Stimulated activated CD4-positive, alpha-beta T cell treated with anti-CD3 and anti-CD28 coated beads, Interleukin-2, amount 100 ng/mL, for 24 hours (primary cell): Measurements from ENCODE around the gene C10orf120.

Source experiments
- DNase-seq, 2 donors: peaks; one replicate each; pipeline ENCODE4 v3.0.0-alpha.2; 2020

C10orf120 gene

DNA sequence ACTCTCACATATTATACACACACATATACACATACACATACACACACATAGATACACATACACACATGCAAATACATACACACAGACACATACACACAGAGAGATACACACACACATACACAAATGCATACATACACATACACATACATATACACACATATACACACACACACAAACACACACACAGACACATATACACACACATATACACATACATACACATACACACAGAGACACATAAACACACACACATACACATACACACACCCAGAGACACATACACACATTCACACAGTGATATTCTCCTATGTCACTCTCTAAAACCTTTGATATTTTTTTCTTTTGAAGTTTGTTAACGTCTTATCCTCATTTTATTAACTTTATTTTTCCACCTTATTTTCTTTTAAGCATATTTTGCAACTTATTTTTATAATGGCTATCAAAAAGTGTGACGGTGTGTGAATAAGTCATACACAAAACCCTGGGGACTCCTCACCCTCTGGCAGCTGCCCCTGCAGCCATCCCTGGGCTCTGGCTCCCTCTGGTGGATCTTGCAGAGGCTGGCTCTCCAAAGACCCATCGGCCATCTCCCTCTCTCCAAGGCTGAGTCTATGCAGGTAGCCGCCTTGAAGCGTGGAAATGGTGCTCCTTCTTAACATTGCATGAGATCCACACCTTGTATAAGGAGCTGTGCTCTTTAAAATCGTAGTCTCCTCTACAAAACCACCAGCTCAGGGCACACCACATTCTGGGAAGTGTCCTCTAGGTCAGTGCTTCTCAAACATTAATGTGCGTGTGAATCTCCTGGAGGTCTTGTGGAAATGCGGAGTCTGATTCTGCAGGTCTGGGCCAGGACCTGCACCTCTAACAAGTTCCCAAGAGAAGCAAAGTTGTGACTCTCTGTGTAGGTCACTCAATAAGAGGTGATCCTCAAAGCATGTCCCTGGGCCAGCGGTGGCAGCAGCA lies 4.1 kb upstream of the C10orf120 start:
- DNase-seq, result peak; percentile 52 to 68

DNA sequence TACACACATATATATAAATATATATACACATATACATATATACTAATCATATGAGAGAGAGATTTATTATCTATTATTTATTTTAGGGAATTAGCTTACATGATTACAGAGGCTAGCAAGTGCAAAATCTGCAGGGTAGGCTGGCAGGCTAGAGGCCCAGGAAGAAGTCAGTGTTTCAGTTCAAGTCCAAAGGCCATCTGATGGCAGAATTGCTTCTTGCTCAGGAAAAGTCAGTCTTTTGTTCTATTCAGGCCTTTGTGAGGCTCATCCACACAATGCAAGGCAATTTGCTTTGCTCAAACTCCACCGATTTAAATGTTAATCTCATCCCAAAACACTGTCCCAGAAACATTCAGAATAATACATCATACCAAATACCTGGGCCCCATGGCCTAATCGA lies 2.6 kb upstream of the C10orf120 start:
- DNase-seq, result no peak

DNA sequence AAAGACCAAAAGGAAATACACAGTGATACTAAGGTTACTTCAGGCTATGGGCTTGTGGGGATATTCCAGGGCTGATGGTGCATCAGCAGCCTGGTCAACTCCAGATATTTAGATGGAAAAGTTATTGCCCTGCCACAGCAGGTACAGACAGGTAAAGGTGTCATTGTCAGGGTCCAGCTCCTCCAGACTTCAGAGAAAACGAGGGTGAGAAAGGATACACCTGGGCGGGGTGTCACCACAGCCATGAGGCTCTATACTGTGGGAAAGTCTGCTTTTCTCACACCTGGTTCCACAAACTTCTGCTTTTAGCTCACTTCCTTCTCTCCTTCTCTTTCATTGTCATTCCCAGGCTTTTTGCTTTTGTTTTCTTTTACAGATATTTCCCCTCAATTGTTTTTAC lies 2.0 kb upstream of the C10orf120 start:
- DNase-seq, result no peak

DNA sequence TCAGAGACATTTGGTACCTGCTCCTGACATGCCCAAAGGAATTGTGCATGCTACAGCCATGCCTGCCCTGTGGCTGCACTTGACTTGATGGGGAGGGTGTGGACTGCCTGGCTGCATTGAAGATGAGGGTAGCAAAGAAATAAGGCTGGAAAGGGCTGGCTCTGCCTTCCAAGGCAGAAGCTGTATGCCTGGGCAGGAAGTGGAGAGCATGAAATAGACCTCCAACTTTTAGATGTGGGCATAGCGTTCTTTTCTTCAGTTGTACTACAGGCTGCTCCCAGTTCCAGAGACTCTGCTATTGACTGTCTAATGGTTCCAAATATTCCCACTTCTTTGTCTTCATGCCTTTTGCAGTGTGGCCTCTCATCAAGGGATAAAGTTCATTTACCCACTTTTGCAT lies 3.0 kb downstream of the C10orf120 start:
- DNase-seq, result no peak

DNA sequence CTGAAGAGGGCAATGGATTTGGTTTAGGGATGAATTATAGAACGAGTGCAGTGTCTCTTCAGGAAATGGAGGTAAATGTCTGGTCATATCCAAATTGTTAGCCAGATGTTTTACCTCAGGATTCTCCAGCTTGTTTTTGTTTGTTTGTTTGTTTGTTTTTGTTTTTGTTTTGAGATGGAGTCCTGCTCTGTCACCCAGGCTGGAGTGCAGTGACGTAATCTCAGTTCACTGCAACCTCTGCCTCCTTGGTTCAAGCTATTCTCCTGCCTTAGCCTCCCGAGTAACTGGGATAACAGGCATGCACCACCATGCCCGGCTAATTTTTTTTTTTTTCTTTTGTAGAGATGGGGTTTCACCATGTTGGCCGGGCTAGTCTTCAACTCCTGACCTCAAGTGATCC lies 6.9 kb downstream of the C10orf120 start:
- no peak for DNase-seq

DNA sequence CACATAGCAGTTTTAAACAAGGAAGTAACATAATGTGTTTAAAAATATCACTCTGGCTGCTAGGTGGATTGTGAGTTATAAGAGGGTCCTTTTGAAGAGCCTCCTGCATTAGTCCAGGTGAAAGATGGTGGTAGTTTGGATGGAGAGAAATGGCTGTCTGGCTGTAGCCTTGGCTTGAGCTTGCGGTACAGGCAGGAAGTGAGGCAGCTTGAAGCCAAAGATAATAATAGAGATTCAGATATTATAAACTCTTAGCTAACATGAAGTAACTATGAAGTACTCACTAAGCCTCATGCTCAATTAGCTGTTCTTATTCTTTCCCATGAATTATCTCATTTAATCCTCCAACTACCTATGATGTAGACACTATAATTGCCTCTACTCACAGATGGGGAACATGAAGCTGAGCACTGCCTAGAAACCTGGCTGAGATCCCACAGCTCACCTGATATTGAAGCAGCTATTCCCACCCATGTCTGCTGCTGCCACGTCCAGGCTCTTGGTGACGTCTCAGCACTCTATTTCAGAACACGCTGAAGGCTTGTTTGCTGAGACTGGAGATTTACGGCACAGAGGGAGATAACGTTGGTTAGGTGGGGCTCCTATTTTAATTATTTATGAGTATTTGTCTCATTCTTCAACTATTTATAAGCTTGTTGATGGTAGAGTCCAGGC lies 10.4 kb downstream of the C10orf120 start:
- no peak for DNase-seq

GRCh38 chr10:122688293-122688989 lies 11.2 kb downstream of the C10orf120 start:
- DNase-seq, result no peak

DNA sequence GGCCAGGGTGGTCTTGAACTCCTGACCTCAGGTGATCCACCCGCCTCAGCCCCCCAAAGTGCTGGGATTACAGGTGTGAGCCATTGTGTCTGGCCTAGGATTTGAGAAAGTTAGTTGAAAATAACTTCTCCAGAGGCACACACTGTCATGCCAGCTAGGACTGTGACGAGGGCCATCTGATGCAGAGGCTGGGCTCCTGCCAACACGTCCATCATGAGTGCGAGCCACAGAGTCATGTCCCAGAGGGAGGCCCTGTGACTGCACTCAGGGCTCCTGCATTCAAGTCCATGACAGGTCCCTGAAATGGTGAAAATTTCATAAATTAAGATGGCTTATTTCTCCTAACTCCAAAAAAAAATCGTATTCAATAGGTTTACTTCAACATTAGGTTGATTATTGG lies 17.1 kb downstream of the C10orf120 start:
- DNase-seq, result no peak

DNA sequence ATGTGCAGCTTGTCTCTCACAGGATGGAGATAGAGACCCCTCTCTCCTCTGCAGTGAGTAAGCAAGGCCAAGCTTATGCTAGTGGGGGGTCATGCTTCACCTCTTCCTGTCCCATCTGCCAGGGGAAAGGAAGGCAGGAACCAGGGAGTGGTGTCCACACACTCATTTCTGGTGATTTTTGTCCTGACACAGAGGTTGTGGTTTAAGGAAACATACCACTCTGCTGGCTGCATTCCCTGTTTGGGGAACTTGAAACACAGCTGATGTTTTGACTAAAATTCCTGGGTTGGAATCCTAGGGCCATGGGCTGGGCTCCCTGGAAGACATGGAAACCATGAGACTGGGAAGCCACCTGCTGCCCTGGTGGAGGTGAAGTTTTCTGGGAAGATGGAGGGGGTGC lies 21.4 kb downstream of the C10orf120 start:
- no peak for DNase-seq

DNA sequence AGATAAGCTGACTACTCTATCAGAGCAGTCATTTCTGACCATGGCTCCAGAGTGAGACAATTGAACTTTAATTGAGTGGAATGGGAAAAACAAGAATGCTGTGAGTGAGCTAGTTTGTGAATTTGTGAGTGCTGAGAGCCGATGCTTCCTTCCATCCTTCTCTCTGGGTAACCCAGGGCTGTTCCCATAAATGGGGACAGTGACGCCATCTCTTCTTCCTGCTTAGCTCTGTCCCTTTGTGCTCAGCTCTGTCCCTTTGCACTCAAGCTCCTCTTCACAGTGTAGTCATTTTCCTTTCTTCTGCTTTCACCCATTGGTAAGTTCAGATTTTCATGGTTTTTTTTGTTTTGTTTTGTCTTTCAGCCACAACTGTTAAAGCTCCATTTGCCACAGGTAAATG lies 24.4 kb downstream of the C10orf120 start:
- no peak for DNase-seq

DNA sequence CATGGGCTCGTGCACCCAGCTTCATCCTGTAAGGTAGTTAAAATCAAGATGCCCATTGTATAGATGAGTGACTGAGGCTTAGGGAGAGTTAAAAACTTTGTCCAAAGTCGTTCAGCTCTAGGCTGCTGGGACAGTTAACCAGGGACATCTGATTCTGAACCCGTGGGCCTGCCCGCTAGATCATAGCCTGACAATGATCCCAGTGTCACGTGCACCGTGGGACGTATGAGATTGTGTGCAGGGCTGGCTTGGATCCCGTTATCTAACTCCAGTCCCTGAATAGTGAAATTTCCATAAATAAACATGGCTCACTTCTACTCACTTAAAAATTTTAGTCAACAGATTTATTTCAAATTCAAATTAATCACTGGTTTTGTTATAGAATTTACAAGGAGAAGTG lies 24.9 kb downstream of the C10orf120 start:
- no peak for DNase-seq

GRCh38 chr10:122673731-122674130 lies 25.9 kb downstream of the C10orf120 start:
- no peak for DNase-seq

- no peak for DNase-seq
Observed at GRCh38 chr10:122673269-122673668, 26.4 kb downstream of the C10orf120 start.

- DNase-seq, result no peak
Observed at GRCh38 chr10:122672655-122673054, 27.0 kb downstream of the C10orf120 start.

DNA sequence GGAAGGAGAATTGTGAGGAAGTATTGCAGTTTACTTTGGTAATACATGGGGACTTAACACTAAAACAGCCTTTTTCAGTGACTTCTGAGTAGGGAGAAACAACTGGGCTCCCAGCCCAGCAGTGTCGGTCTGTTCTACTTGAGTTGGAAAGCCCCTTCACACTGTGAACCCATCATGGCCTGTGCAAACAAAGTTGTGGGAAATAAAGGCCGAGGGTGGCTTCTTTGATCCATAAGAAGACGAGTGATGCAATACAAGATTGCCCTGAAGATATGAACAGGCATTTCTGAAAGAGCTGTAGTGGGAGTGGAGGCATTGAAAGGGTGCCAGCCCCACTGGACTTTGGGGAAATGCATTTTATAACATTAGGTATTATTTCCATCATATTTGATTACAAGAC lies 28.3 kb downstream of the C10orf120 start:
- DNase-seq, result no peak

DNA sequence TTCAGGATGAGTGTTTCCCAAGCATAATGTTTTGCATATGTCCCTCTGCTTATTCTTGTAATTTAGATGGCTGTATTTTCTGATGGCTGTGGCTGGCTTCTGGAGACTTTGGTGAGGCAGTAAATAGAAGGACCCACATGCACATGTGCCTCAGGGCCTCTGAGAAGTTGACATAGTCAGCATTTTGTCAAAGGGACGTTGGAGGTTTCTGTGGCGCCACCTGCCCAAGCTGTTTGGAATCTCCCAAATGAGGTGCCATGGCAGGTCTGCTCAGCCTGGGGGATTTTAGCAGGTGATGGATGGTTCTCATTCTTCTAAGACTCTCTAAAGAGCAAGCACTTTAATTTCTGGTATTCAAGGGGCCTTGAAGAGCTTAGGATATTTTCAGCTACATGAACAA lies 29.8 kb downstream of the C10orf120 start:
- no peak for DNase-seq

GRCh38 chr10:122669045-122669444 lies 30.6 kb downstream of the C10orf120 start:
- no peak for DNase-seq

DNA sequence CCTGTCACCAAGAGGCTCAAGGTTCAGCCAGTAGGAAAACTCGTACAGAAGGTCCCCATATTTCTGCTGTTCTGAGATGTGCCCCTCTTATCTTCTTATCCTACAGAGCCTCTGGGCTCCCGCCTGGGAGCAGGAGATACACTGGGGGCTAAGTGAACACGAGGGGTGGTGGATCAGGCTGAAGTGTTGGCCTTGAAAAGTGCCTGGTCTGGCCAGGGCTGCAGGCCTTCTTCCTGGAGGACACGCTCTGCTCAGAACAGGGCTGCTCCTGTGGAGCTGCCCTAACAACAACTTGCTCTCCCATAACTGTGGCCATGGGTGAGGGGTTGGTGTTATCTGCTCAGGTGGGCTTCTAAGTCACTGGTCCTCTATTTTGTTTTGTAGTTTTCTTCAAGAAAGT lies 33.7 kb downstream of the C10orf120 start:
- DNase-seq, result no peak

- no peak for DNase-seq
Observed at GRCh38 chr10:122665329-122665860, 34.3 kb downstream of the C10orf120 start.

- DNase-seq, result no peak
Observed at GRCh38 chr10:122664501-122664900, 35.1 kb downstream of the C10orf120 start.

DNA sequence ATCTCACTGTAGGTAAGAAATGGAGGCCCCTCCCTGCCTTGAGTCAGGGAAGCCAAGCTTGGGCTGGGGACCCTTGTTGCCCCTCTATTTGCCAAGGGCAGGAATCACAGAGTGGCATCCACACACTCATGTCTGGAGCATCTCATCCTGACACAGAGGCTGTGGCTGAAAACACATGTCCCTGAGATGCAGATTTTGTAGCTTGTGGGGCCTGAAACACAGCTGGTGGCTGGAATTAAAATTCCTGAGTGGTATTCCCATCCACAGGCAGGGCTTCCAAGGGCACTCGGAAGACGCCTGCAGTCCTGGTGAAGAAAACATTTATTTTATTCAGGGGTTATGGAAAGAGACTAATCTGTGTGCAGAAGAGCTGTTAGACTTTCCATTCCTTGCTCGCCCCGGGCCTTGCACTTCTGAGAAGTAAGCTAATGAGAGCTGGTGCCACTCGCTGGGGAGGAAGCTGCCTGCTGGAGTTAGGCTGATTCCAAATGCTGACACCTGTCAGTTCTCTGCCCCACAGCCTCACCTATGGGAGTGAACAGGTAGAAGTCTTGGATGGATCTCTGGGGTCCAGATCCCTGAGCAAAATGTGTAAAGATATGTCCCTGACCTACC lies 36.0 kb downstream of the C10orf120 start:
- DNase-seq, result no peak

DNA sequence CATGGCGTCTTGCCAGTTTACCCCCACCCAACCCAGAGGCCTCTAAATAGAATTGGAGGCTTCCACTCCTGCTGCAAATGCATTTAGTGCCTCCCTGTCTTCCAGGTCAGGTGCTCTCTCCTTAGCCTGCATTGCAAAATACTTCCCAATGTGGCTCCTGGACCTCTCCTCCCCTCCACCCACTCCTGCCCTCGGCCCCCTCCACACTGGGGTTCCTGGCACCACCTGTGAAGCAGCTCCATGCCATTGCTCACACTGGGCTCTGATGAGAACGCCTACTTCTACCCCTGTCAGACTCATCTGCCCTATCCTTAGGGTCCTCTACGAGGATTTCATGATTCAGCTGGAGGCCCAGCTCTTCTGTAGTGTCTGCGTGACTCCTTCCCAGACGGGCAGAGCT lies 37.4 kb downstream of the C10orf120 start:
- no peak for DNase-seq

DNA sequence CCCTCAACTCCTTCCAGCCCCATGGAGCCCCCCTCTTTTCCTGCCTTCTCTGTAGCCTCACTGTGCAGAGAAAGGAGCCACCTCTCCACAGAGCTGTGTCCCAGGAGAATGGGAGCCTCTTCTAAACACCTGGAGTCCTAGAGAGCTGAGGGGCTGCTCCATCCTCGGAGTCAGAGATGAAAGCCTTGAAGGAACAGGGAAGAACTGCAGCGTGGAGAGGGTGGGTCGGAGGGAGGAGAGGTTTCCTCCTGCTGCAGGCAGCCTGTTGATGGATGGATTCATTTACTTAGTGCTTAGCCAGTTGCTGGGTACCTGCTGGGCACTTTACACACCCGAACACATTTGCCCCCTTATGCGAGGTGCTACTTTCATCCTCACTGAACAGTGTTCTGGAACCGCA lies 39.0 kb downstream of the C10orf120 start:
- no peak for DNase-seq
